ENCODE measurements around the gene GRIP1. TPM values are rescaled to one million over a fixed set of nuclear protein-coding genes. Genes with fewer than 3 reads are reported as not detected.

The GRIP1 gene
- total RNA-seq, result 100 to 1,000 TPM in 1 of 4 donors, 10 to 100 TPM in 3; 14.3 to 319 (median 20.6) TPM

DNA sequence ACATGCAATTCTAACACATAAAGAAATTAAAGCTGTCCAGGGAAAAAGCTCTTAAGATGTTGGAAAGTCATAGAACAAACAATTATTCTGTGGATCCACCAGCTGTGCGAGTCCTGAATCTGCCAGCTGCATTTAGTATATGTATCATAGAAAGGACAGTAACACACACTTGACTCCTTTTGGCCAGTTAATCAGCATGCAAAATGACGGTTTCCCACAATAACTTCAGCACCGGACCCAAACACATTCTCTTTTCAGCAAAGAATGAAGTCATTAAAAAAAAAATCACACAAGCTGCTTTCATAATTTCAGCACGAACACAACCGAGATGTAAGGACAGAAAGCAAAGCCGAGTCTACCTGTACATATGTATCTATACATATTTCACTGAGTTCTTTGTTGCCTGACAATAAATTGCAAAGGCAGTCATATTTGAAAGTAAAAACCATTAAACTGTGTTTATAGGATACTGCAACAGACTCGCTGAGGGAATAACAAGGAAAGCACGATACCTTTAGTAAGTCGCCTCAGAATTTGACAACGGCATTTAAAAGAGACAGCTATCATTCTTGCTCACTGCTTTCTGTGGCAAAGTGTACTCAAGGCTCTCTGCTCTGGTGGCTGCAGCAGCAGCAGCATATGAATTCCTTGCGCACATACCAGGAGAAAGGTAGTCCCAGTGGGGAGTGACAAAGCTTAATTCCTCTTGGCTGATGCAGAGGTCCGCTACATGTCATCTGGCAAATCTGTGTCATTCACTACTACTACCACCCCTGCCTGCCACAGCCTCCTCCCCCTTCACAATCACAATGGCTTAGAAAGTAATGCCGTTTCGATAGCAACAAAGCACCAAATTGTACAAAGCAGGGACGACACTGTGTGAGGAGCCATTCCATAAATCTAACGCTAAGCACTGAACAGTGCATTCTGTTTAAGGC lies at the start of gene GRIP1:
TSS of gene GRIP1 (minus strand) at position 739 of the 938 bp plus-strand sequence. CDS start at position 567, 172 bp downstream.
- no peaks in the 10 kb centered on the region for H3K36me3 ChIP-seq
- H3K27me3 ChIP-seq, result no peaks in the 10 kb centered on the region
- DNase-seq (ENCODE audit: low spot score in 2 of 2), result no peak
- 73% methylated on average over 16 of the region's 16 CpGs for WGBS
- no peak within 1 kb of the TSS for H3K4me3 ChIP-seq
- no peaks in the 10 kb centered on the region for H3K9me3 ChIP-seq
- no peak for TF ChIP-seq CTCF (IDR thresholded peaks at IDR 0.05)
- no peak for TF ChIP-seq EP300 (IDR thresholded peaks at IDR 0.05)
- no peak for TF ChIP-seq POLR2A (IDR thresholded peaks at IDR 0.05)
- no peak for TF ChIP-seq POLR2AphosphoS5 (IDR thresholded peaks at IDR 0.05)
- no peaks in the 10 kb centered on the region for H3K4me1 ChIP-seq
- H3K27ac ChIP-seq, result no peak within 1 kb of the TSS

DNA sequence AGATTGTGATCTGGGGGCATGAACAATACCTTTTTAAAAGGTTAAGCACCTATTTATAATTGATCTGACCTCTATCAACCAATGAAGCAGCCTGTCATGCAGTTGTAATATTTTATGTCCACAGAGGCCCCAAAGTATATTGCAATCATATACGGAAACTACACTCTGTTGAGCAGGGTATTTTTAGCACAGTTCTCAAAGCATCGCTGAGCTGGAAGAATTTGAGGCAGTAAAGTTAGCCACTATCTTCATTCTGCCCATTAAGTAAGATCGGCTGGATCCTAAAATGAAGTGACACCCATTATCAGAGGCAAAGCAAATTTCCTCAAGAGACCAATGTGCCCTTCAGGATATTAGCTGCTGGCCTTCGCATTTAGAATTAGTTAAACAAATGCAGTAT lies 47.7 kb upstream of the GRIP1 start:
- Histone ChIP-seq H3K4me3 (no peak overlapping the region), H3K9me3 (no peaks in the 10 kb centered on the region), H3K4me1 (no peaks in the 10 kb centered on the region), H3K27me3 (no peaks in the 10 kb centered on the region), H3K27ac (no peak overlapping the region), H3K36me3 (no peaks in the 10 kb centered on the region)
- TF ChIP-seq POLR2A (IDR thresholded peaks at IDR 0.05), result no peak
- no peak for TF ChIP-seq POLR2AphosphoS5 (IDR thresholded peaks at IDR 0.05)
- no peak for TF ChIP-seq CTCF (IDR thresholded peaks at IDR 0.05)
- no peak for TF ChIP-seq EP300 (IDR thresholded peaks at IDR 0.05)
- WGBS, result 77% methylated on average over 4 of the region's 4 CpGs
- DNase-seq (ENCODE audit: low spot score in 2 of 2), result no peak

- Histone ChIP-seq H3K4me3 (no peak overlapping the region), H3K9me3 (no peaks in the 10 kb centered on the region), H3K36me3 (no peaks in the 10 kb centered on the region), H3K27me3 (no peaks in the 10 kb centered on the region), H3K4me1 (no peaks in the 10 kb centered on the region), H3K27ac (no peak overlapping the region)
- TF ChIP-seq CTCF (IDR thresholded peaks at IDR 0.05) (no peak), EP300 (IDR thresholded peaks at IDR 0.05) (no peak)
- 90% methylated on average over 3 of the region's 3 CpGs for WGBS
- no peak for DNase-seq (ENCODE audit: low spot score in 2 of 2)
Observed at GRCh38 chr12:66725031-66725430, 46.2 kb upstream of the GRIP1 start.

DNA sequence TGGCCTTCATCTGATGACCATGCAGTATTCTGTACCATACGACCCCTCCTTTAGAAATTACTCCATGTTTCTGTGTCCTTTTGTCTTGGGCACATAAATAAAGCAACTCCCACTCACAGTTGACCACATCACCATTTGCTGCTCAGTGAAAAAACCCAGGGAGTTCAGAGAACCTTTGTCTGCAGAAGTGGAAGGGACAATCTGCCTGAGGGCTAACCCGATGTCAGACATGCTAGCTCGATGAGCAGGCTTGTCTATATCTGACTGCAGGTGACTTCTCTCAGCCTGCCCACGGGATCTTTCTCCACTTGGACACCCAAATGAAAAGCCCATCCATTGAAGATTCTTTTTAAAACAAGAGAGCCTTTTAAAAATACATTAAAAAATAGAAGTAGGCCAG lies 45.7 kb upstream of the GRIP1 start:
- no peak for DNase-seq (ENCODE audit: low spot score in 2 of 2)
- H3K4me1 ChIP-seq, result no peaks in the 10 kb centered on the region
- H3K9me3 ChIP-seq, result no peaks in the 10 kb centered on the region

More for the DNA sequence above, 45.7 kb upstream of the GRIP1 start:
- no peak overlapping the region for H3K27ac ChIP-seq
- TF ChIP-seq CTCF (IDR thresholded peaks at IDR 0.05) (no peak), POLR2A (IDR thresholded peaks at IDR 0.05) (no peak), EP300 (IDR thresholded peaks at IDR 0.05) (no peak), POLR2AphosphoS5 (IDR thresholded peaks at IDR 0.05) (no peak)
- H3K27me3 ChIP-seq, result no peaks in the 10 kb centered on the region
- no peak overlapping the region for H3K4me3 ChIP-seq
- 73% methylated on average over 4 of the region's 4 CpGs for WGBS
- no peaks in the 10 kb centered on the region for H3K36me3 ChIP-seq
